Stomach (tissue), 9 donors: Measurements from ENCODE around the gene C11orf98. TPM values are rescaled to one million over a fixed set of nuclear protein-coding genes. Genes with fewer than 3 reads are reported as not detected.

Experiments used
- DNase-seq, 2 donors: peaks; one replicate each; pipeline versions ENCODE4 v3.0.0 to v3.0.0-alpha.2; 2013 to 2019
- H3K27ac ChIP-seq, 5 donors: fragments of 200-600 bp in 4 of 5; sonication (generic) in 4 of 5; one replicate each; pipeline ENCODE4 v1.5.1; 2013 to 2019; ENCODE audit warnings: mild to moderate bottlenecking in 1 of 5, moderate library complexity in 1 of 5
- H3K27me3 ChIP-seq, 3 donors: fragments of 200-600 bp; sonication (generic); one replicate each; pipeline ENCODE4 v1.5.1; 2017 to 2019; ENCODE audit warnings: mixed run types in 1 of 3
- H3K36me3 ChIP-seq, 4 donors: fragments of 200-600 bp; sonication (generic); 1 replicate in 3 of 4; 2 replicates in 1 of 4; pipeline ENCODE4 v1.5.1; 2016 to 2019
- H3K4me1 ChIP-seq, 4 donors: fragments of 200-600 bp; sonication (generic); one replicate each; pipeline ENCODE4 v1.5.1; 2016 to 2019
- H3K4me3 ChIP-seq, 4 donors: fragments of 200-600 bp; sonication (generic) in 3 of 4; one replicate each; pipeline ENCODE4 v1.5.1; 2016 to 2019; ENCODE audit warnings: mild to moderate bottlenecking in 1 of 4
- H3K9me3 ChIP-seq, 4 donors: fragments of 200-600 bp; sonication (generic); one replicate each; pipeline ENCODE4 v1.5.1; 2016 to 2019
- CTCF ChIP-seq, 7 experiments: fragments of 450-650 bp in 4 of 7; fragments of 200-600 bp in 3 of 7; sonication (generic) in 3 of 7; IDR thresholded peaks; one replicate each; pipeline ENCODE4 v1.5.1; 2016 to 2019; ENCODE audit warnings: antibody characterized with exemption in 7 of 7, control low read depth in 2 of 7, mild to moderate bottlenecking in 1 of 7
- EP300 ChIP-seq: sonication (generic); formaldehyde crosslinking; IDR thresholded peaks from one replicate; pipeline ENCODE4 v1.6.1; 2017; ENCODE audit warnings: antibody characterized with exemption
- POLR2A ChIP-seq, 4 donors: fragments of 450-650 bp; IDR thresholded peaks; one replicate each; pipeline ENCODE4 v1.6.1; 2016; ENCODE audit warnings: antibody characterized with exemption in 4 of 4, control low read depth in 2 of 4, mild to moderate bottlenecking in 1 of 4, moderate library complexity in 1 of 4
- POLR2AphosphoS5 ChIP-seq, 3 donors: sonication (generic); formaldehyde crosslinking; IDR thresholded peaks; one replicate each; pipeline ENCODE4 v1.6.1; 2016; ENCODE audit warnings: antibody characterized with exemption in 3 of 3
- WGBS, 5 donors: extraction: QIAGEN DNeasy Blood & Tissue Kit in 3 of 5; methylation state at CpG; one replicate each; pipeline versions ENCODE4 v1.1.5 to v1.1.7; 2013 to 2018; 5-methylcytosine and 5-hydroxymethylcytosine counted together
- intact Hi-C: fragments of 100-400 bp; cut with DNase I; formaldehyde crosslinking; loops from one replicate; pipeline ENCODE4 v1.15.1; 2023; ENCODE audit warnings: low total_unique reads
- polyA plus RNA-seq, 3 donors: library from polyadenylated mRNA; stranded (reverse); fragments of 200-250 nt; gene quantifications; one replicate each; pipeline ENCODE4 v1.2.3, GENCODE V29; 2013
- total RNA-seq, 5 donors: library from RNA; depleted of rRNA; stranded (reverse); fragments of >200 nt; gene quantifications; one replicate each; pipeline versions ENCODE4 v1.1.0 to v1.2.3, GENCODE V29; 2014 to 2016
- donor health status: healthy with polysubstance abuse.
- donor health status: Bipolar disorder and iron deficiency.
- donor health status: healthy.

C11orf98 gene
- total and polyA plus RNA-seq, 8 donors, result 5.8 to 179 (median 45.0) TPM

GRCh38 chr11:62632492-62632891 is 32.5 kb downstream of the C11orf98 start:
- 46 to 69% (median 53%) methylated on average over 6 of the region's 6 CpGs for WGBS, 5 donors
- Histone ChIP-seq H3K27ac (peak overlapping the region in 1 of 5 donors; percentile 7), H3K36me3 (peaks cover 74 to 100% (median 100%) of the 10 kb centered on the region in 4 donors), H3K9me3 (no peaks in the 10 kb centered on the region), H3K4me3 (no peak overlapping the region), H3K27me3 (no peaks in the 10 kb centered on the region), H3K4me1 (peaks cover 6 to 12% (median 10%) of the 10 kb centered on the region in 4 donors)
- TF ChIP-seq POLR2A (IDR thresholded peaks at IDR 0.05), result no peak
- TF ChIP-seq EP300, result no peak
- TF ChIP-seq POLR2AphosphoS5 (IDR thresholded peaks at IDR 0.05), result no peak
- TF ChIP-seq CTCF (IDR thresholded peaks at IDR 0.05), result no peak
- intact Hi-C loops, result no loop called here
- no peak for DNase-seq

- TF ChIP-seq POLR2A (IDR thresholded peaks at IDR 0.05), result no peak
- TF ChIP-seq CTCF (IDR thresholded peaks at IDR 0.05), result no peak
- TF ChIP-seq POLR2AphosphoS5 (IDR thresholded peaks at IDR 0.05), result no peak
- TF ChIP-seq EP300, result no peak
- no peak for DNase-seq
- Histone ChIP-seq H3K27me3 (no peaks in the 10 kb centered on the region), H3K4me1 (peaks cover under 1 to 7% (median 3%) of the 10 kb centered on the region in 4 donors), H3K9me3 (no peaks in the 10 kb centered on the region), H3K36me3 (peaks cover 76 to 84% (median 81%) of the 10 kb centered on the region in 4 donors), H3K27ac (no peak overlapping the region), H3K4me3 (no peak overlapping the region)
- 77 to 94% (median 83%) methylated on average over 3 of the region's 3 CpGs for WGBS, 5 donors
- intact Hi-C loops, result no loop called here
Measured at GRCh38 chr11:62627713-62628112, 37.3 kb downstream of the C11orf98 start.

GRCh38 chr11:62622476-62623089 is 42.4 kb downstream of the C11orf98 start:
- intact Hi-C loops, result no loop called here
- Histone ChIP-seq H3K36me3 (peaks cover 27 to 43% (median 31%) of the 10 kb centered on the region in 4 donors), H3K27me3 (no peaks in the 10 kb centered on the region), H3K27ac (peak overlapping the region; percentile 71 to 94 (median 93)), H3K4me3 (peak overlapping the region; percentile 68 to 82 (median 76)), H3K9me3 (no peaks in the 10 kb centered on the region), H3K4me1 (peaks cover 17 to 23% (median 20%) of the 10 kb centered on the region in 4 donors)
- no peak for TF ChIP-seq EP300
- TF ChIP-seq POLR2AphosphoS5 (IDR thresholded peaks at IDR 0.05), result no peak
- no peak for TF ChIP-seq CTCF (IDR thresholded peaks at IDR 0.05)
- TF ChIP-seq POLR2A (IDR thresholded peaks at IDR 0.05), result no peak
- WGBS, 5 donors, result 85 to 91% (median 88%) methylated on average over 7 of the region's 7 CpGs
- DNase-seq, result no peak

GRCh38 chr11:62621567-62622470 is 43.2 kb downstream of the C11orf98 start, which contains the start of gene B3GAT3:
Gene B3GAT3, minus strand, starts transcription at chr11:62621986. Its CDS starts 39 bp downstream, at chr11:62621947.
- 1 to 2% (median 1%) methylated on average over 32 to 77 of the region's 77 CpGs for WGBS, 5 donors
- peaks cover 20 to 43% (median 31%) of the 10 kb centered on the region in 4 donors for H3K36me3 ChIP-seq
- intact Hi-C loops, result no loop called here
- TF ChIP-seq POLR2AphosphoS5 (IDR thresholded peaks at IDR 0.05), result peak; percentile 86 to 98 (median 94)
- no peak for TF ChIP-seq POLR2A (IDR thresholded peaks at IDR 0.05)
- peak in 1 of 7 experiments; percentile 46 for TF ChIP-seq CTCF (IDR thresholded peaks at IDR 0.05)
- TF ChIP-seq EP300, result peak; percentile 79
- H3K27ac ChIP-seq, result peak within 1 kb of the TSS; percentile 71 to 94 (median 93)
- no peaks in the 10 kb centered on the region for H3K27me3 ChIP-seq
- no peaks in the 10 kb centered on the region for H3K9me3 ChIP-seq
- peaks cover 17 to 23% (median 20%) of the 10 kb centered on the region in 4 donors for H3K4me1 ChIP-seq
- peak within 1 kb of the TSS; percentile 68 to 82 (median 76) for H3K4me3 ChIP-seq
- peak; percentile 99 for DNase-seq
